ENCODE measurements around the gene AGPAT3.

AGPAT3 gene

GRCh38 chr21:44005071-44005470 is 140.0 kb downstream of the AGPAT3 start:
- DNase-seq, result no peak

- DNase-seq, result no peak
These were observed 140.6 kb downstream of the AGPAT3 start for GRCh38 chr21:44005593-44005992.

DNA sequence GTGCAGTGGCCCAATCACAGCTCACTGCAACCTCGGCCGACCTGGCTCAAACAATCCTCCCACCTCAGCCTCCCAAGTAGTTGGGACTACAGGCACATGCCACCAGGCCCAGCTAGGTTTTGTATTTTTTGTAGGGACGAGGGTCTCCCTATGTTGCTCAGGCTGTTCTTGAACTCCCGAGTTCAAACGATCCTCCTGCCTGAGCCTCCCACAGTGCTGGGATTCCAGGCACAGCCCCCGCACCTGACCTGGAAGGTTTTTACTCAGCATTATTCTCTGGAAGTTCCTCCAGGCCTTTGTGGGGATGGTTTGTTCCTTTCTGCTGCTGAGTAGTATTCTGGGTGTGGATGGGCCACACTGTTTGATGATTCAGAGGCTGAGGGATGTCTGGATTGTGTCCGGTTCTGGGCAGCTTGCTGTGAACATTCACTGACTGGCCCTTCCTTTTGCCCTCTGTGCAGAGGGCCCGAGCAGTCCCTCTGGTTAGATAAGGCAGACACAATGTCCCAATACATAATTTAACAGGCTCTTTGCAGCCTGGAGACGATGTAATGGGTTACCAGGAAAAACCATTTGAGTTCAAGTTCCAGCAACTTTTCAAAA is 141.1 kb downstream of the AGPAT3 start:
- no peak for DNase-seq

DNA sequence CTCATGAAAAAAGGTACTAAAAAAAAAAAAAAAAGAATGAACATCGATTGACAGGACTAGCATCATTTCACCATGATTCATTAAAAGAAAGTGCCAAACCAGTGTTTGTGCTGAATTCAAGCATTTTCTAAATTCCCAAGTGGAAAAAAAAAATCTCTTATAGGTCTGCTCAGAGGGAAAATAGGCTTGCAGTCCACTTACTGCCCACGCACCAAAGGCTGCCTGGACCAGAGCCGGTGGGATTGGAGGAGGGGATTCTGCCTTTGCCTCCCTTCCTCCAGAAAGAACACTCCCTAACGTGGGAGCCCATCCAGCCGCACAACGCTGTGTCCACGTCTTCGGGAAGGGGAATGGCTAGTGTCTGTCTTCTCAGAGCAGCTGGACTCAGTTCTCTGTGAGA is 141.6 kb downstream of the AGPAT3 start:
- DNase-seq, result no peak

GRCh38 chr21:44010429-44010828 is 145.4 kb downstream of the AGPAT3 start:
- DNase-seq, result no peak

DNA sequence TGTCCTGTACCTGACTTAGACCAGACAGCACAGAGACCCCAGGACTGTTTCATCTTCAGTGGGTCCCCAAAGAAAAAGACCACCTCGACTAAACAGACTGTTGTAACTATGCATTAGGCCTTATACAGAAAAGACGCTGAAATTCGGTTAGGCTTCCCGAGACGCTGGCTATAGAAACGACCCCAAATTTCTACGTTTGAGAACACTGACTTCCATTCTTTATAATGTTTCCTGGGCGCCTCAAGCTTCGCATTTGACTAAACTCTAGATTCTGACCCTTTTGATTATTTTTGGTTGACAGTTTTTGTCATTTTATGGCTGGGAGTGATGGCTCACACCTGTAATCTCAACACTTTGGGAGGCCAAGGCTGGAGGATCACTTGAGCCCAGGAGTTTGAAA is 146.1 kb downstream of the AGPAT3 start:
- DNase-seq, result no peak

GRCh38 chr21:44011579-44012473 is 146.8 kb downstream of the AGPAT3 start, which contains the start of gene TRAPPC10:
Gene TRAPPC10 (plus strand): TSS chr21:44012309. CDS start chr21:44012494, 185 bp downstream.
- peak; percentile 40 to 72 for DNase-seq

DNA sequence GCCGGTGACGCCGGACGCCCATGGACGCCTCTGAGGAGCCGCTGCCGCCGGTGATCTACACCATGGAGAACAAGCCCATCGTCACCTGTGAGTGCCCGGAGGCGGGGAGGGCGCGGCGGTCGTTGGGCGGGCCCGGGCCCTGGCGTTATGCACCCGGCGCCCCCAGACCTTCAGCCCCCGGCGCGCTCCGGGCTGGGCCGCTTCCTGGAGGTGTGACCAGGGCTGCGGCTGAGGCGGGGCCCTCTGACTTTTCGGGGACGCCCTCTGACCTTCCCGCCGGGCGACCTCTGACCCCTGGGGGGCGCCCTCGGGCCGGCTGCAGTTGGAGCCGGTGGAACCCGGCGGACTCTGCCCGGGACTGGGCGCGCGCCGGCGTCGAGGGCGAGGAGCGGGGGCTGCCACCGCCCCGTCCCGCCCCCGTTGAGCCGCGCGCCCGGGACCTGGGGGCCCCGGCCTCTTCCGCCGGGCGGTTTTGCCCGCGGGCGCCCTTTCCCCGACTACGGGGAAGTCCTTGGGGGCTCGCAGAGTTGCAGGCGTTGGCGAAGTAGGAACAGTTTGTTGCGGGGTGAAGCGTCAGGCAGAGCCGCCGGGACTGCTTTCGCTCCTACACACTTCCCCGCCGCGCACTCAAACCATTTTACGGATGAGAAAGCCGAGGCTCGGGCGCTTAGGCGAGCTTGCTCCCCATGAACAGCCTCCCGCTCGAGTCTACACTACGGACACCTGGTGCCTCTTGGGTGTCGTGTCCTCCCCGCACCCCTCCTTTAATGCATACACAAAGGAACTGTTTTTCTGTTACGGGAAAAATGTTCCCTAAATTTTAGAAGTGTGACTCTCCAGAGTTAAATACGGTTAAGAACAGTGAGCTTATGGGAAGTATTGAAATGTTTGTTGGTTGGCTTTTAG is 147.7 kb downstream of the AGPAT3 start:
- peak; percentile 48 to 59 for DNase-seq

DNA sequence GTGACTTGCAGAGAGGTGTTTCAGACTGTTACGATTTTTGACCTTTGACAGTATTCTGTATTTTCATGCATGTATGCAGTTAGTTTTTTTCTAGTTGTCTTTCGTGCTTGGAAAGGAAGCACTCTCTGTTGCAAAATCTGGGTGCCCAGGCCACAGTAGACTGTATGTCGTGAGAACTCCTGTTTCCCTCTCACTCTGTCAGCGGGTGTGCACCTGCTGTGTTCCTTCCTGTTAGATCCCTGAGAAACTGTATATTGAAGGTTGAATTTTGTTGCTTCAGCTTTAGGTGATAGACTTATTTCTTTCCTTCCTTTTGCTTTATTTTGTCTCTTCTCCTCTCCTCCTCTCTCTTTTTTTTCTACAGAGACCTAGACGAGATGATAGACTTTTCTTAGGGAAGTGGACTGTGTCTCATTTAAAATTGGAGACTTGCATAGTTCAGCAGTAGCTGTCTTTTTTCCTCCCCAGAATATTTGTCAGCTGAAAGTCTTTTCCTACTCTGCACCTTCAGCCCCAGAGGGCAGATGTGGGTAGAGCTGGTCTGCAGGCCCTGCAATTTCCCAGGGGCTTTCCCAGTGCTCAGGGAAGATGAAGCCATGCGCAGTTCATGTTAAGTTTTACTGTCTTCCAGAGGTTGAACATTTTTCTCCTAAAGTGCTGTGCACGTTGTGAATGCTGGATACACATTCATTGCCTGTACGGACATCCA is 148.5 kb downstream of the AGPAT3 start:
- peak; percentile 72 to 75 for DNase-seq

GRCh38 chr21:44017601-44018000 is 152.6 kb downstream of the AGPAT3 start:
- DNase-seq, result no peak

- no peak for DNase-seq
These were observed 153.1 kb downstream of the AGPAT3 start for GRCh38 chr21:44018127-44018526.

- DNase-seq, result peak in 1 of 2 experiments; percentile 26
These were observed 154.0 kb downstream of the AGPAT3 start for GRCh38 chr21:44018813-44019567.

DNA sequence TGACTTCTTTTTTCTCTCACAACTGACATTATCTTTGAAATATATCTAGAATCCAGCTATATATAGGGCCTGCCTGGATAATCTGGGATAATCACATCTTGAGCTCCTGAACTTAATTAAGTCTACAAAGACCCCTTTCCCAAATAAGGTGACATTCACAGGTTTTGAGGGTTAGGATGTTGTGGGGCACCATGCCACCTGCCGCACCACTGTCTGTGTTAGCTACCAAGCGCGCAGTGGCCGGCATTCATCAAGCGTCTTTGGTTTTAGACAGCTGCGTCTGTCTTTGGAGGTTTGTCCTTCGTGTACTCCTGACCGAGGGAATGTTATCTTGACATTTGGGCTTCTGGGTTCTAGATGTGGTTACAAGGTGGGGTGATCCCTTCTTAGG is 154.5 kb downstream of the AGPAT3 start:
- no peak for DNase-seq

GRCh38 chr21:44020551-44020950 is 155.5 kb downstream of the AGPAT3 start:
- DNase-seq, result no peak

DNA sequence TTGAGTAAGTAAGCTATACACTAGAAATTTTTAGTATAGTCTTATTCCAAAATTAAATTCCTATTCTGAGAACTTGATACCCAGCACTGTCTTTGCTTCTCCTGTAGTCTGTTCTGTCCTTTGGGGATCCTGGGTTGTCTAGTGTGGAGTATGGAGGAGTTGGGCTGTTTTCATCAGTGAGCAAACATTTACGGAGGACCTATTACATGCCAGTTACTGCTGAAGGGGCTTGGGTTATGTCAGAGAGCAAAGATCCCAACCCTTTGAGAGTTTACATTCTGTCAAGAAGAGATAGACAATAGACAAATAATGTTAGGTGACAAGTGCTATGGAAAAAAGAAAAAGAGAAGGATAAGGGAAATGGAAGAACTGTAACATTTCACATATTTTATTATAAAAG is 156.0 kb downstream of the AGPAT3 start:
- DNase-seq, result no peak

DNA sequence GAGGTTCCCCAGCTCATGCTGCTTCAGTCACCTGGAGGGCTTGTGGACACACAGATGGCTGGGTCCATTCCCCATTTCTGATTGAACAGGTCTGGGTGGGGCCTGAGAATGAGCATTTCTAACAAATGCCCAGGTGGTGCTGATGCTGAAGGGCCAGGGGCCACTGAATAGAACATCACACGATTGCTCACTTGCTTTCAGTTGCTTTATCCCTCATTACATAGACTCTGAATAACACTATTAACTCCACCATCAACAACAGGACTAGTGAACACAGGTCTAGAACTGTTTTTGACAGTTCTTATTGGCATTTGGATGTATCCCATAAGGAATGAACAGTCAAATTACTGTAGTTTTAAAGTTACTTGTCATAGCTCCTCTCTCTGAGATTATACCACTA is 159.2 kb downstream of the AGPAT3 start:
- no peak for DNase-seq

GRCh38 chr21:44024887-44025353 is 159.9 kb downstream of the AGPAT3 start:
- peak; percentile 78 to 83 for DNase-seq

- DNase-seq, result no peak
These were observed 162.7 kb downstream of the AGPAT3 start for GRCh38 chr21:44027607-44028286.

GRCh38 chr21:44028287-44028659 is 163.2 kb downstream of the AGPAT3 start:
- DNase-seq, result no peak

GRCh38 chr21:44029460-44030087 is 164.6 kb downstream of the AGPAT3 start:
- DNase-seq, result no peak

DNA sequence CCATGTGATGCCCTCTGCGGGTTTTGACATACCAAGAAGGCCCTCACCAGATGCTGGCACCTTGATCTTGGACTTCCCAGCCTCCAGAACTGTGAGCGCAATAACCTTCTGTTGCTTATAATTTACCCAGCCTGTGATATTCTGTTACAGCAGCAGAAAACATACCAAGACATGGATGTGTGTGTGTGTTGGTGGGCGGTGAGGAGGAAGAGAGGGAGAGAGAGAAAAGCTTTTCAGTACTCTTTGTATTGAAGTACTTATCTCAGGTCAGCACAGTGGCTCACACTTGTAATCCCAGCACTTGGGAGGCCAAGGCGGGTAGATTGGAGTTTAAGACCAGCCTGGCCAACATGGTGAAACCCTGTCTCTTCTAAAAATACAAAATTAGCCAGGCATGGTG is 170.2 kb downstream of the AGPAT3 start:
- no peak for DNase-seq
